HG02870 (cell line): ENCODE results near the gene PCGF5.
"Not testable (repeated sequence)": the region's sequence is repeated elsewhere in the genome, so short reads cannot be mapped to it uniquely, and the experiment has no call there.

ENCODE experiments used
- ATAC-seq: cut with Tn5 transposase; IDR thresholded peaks from one replicate; pipeline ENCODE4 v1.9.1; 2021; ENCODE audit warnings: mild to moderate bottlenecking, moderate library complexity; ENCODE audit not compliant: unreplicated experiment

PCGF5 gene

DNA sequence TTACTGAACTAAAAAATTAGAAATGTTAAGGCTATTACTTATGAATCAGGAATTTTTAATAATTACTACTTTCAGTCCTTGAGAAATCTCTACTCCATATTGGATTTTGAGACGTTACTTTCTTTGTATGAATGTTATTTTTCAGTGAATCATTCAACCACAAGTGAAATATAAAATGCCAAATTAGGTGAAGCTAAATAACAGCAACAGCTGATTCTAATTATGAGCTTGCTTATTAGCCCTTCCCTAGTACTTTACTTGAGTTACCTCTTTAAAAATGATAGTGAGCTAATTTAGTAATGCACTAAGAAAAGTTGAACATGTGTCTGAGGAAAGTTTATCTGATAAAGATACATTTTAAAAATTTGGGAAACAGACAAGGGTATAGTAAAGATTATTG, 51.4 kb downstream of the PCGF5 start:
- no peak for ATAC-seq

DNA sequence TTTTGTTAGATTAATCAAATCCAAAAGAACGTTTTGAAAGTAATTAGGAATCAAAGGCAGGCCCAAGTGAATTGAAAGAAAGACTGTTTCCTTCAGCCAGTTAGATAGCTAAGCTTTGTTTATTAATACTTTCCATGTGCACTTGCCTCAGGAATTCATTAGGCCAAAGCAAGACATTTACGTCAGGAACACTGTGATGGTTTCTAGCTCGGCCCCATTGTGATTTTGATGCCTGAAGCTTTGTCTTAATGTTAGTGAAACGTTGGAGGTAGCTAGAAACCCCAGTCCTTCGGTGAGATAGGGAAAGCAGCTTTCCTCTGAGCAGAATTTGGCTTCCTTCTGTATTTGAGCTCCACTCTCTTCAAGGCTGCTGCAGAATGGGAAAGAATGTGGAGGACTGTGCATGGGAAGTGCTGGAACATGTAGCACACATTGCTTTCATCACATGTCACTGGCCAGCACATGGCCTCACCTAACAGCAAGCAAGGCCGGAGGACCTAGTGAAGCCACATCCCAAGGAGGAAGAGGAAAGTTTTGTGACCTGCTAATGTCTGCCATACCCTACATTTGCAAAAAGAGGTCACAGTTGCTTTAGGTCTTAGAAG, 64.1 kb downstream of the PCGF5 start:
- ATAC-seq: no peak

DNA sequence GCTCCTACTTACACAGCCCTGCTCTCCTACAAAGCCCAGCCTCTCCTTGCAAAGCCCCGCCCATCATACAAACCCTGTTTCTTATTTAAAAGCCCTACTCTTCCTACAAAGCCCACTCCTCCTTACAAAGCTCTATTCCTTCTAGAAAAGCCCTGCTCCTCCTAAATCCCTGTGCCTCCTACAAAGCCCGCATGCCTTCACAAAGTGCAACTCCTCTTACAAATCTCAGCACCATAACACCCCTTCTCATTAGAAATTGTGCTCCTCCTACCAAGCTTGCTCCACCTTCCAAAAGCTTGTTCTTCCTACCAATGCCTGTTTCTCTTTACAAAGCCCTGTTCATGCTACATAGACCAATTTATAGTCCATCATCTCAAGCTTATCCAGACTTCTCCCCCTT, 66.1 kb downstream of the PCGF5 start:
- no peak for ATAC-seq

DNA sequence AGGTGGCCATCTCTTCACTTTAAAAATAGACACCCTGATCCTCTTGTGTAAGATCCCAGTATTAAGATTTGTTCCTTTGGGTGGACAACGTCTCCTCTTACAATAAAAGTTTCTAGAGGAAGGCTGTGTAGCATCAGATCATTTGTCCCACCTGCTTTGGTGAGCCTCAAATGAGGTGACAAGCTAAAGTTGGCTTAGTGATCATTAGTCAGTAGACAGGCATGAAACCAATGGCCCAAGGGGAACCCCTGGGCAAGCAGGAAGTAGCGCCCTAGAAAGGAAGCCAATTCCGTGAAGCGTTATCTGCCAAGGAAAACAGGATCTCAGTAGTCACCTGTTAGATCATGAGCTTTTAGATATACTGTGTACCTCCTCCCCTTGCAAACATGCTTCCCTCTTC, 66.8 kb downstream of the PCGF5 start:
- no peak for ATAC-seq

DNA sequence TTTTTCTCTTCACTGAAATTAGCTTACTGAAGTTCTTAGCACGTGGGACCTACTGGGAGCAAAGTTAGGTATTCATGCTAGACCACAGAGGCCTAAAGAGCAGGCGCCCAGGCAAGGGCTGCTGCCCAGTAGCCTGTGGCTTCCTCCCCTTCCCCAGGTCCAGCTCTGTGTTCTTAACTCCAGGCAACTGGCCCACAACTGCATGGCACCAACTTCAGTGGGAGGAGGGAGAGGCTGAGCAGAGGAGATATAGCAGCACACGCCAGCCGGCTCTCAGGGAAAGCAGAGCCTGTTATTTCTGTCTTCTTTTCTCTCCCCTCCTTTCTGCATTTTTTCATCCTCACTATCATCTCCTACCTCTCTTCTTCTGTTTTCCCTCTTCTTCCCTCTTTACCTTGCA, 67.4 kb downstream of the PCGF5 start:
- no peak for ATAC-seq

DNA sequence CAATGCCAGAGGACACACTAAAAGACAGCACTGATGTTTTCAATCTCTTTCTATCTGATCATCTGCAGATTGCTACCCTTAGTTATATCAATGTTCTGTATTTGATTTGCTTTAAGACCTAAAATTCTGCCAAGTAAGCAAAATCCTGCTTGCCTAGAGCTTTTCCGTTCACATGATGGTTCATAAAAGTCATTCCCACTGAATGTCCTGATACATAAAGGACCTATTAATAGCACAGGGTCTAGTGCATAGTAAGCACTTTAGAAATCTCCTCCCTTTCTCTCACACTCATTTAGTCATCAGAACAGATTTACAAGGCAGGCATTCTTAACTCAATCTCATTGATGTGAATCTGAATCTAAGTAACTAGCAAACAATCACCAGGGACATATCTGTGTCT, 68.8 kb downstream of the PCGF5 start:
- ATAC-seq: no peak

DNA sequence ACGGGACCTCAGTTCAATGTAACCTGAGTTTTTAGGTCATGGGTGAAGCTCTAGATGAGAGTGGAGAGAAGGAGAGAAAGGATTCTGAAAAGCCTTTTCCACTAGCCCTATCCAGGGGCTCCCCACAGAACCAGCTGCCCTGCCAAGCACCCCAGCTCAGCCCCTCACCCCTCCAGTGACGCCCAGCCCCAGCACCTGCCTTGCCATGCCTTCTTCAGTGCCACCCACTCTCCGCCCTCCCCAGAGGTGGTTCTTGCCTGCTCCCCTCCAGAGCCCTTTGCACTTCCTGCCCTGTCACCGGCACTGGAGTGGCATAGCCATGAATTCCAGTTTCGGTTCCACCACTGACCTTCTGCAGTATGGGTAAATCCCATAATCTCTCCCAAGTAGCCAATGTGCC, 70.1 kb downstream of the PCGF5 start:
- no peak for ATAC-seq

DNA sequence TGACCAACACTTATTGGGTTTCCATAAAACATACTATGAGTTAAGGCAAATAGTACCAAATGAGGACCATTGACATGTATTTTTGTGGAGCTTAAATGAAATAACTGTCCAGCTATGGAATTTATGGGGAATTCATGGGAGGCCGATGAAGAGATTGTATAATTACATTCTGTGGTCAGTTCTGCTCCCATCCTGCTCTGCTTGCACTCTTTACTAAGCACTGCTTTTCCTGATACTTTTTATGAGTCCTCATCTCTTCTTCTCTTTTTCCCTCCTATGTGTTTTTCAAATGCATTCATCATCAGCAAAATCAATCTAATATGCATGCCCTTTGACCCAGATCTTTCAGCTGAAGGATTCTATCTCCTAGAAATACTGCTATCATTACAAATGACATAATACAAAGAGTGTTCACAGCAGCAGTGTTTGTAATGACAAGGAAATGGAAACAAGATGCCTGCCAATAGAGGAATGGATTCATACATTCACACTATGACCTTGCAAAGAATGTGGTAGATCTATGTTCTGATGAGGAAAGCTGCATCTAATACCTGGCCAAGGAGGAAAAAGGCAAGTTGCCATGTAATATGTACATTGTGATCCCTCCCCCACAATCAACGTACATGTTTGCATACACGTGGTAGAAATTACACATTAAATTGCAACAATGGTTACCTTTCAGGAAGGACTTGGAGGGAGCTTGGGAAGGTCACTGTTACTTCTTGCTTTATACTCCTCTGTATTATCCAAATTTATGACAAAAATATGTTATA, 73.9 kb downstream of the PCGF5 start:
- no peak for ATAC-seq

DNA sequence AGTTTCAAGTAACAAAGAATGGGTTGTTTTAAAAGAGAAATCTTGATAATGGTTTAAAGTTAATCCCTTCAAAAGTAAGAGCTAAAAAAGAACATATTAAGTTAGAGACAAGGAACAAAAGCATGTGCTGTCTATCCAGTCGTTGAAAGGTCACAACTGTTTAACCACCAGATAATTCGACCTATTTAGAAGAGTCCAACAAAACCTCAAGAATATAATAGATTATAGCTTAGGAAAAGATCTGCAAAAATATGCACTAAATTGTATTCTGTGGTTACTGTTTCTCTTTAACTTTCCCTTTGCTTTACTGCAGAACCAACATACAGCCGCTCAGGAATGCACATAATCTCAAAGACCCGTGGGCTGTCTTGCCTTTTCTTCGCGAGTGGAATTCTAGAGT, 74.9 kb downstream of the PCGF5 start:
- ATAC-seq: no peak

DNA sequence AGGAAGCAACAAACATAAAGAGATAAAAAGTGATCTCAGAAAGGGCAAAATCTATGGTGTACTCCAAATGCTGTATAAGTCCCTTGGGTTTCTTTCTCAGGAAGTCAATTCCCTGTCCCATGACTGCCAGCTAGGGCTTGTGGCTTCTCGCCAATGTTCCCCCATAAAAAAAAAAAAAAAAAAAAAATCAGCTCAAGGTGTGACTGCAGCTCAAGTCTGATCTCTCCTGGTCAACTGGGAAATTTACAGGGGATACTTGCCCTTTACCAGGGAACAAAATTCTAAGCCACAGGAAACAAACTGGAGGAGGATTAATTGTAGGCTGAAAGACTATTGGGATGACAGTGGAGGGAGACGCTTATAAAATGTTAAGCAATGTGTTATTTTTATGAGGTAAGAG, 76.0 kb downstream of the PCGF5 start:
- no peak for ATAC-seq

DNA sequence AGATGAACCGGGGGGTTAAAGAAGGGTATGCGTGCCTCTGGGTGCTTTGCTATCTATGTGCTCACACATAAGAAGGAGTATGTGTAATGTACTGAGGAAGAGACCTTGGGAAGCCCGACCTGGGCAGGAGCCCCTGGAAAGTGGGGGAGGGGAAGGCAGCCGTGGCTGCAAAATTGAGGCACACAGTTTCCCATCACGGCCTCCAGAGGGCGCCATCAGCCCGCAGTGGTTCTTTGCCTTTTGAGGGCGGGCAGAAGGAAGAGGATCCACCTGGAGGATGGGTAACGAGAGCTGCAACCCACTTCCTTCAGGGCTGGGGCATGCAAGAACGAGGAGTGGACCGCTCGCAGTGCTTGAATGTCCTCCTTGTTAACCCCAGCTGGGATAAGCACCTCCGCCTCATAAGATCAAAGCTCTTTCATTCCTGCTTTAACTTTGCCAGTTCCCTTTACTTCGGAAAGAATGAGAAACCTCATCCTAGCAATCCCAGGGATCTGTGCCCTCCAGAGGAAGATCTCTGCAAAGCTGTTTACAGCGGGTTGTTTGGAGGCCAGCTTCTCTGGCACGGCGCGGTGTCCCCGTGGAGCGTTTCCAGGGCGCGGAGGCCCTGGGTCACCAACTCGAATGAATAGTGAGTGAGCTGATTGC, 77.9 kb downstream of the PCGF5 start:
- ATAC-seq: peak; percentile 77

DNA sequence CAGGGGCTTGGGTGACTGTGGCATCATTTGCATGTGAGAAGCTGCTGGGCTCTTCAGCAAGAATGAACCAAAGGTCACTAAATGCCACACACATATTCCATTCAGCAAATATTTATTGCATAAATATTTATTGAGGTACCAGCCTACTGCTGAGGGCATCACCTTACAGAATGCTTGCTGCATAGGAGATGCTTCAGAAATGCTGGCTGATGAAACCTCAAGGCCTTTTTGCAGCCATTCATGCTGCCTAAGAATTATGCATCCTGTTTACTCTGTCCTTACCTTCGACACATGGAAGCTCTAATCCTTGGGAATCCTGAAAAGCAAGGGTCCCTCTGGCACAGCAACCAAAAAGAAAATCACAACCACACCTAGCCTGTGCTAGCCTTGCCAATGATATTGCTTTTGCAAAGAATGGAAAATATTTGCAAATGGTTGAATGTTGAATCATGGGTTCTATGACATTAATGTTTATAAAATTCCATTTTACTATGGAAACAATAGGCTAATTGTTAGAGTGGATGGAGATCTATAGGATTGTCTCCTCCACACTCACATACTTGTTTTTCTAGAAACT, 79.6 kb downstream of the PCGF5 start:
- no peak for ATAC-seq

DNA sequence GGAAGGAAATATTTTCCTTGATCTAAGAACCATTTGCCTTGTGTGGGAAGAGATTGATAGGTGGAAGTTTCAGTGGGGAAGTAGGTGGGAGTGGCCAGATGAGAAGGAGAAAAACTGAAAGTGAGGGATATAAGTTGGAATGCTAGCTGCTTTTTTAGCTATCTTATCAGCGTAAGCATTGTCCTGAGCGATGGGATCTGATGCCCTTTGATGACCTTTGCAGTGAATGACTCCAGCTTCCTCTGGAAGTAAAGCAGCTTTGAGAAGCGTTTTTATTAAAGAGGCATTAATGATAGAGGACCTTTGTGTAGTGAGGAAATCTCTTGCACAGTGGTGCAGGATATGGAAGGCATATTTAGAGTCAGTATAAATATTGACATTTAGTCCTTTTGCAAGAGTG, 82.5 kb downstream of the PCGF5 start:
- ATAC-seq: not testable (repeated sequence)

DNA sequence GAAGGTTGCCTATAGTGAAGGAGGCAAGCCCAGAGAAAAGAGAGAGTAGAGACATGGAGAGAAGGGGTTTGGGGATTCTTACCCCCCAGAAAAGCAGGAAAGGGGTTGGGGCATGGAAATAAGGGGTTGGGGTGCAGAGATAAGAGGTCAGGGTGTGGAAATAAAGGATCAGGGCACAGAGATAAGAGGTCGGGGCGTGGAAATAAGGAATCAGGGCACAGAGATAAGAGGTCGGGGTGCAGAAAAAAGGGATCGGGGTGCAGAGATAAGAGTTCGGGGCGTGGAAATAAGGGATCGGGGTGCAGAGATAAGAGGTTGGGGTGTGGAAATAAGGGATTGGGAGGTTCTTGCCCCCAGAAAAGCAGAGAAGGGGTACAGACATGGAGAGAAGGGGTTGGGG, 85.5 kb downstream of the PCGF5 start:
- not testable (repeated sequence) for ATAC-seq

DNA sequence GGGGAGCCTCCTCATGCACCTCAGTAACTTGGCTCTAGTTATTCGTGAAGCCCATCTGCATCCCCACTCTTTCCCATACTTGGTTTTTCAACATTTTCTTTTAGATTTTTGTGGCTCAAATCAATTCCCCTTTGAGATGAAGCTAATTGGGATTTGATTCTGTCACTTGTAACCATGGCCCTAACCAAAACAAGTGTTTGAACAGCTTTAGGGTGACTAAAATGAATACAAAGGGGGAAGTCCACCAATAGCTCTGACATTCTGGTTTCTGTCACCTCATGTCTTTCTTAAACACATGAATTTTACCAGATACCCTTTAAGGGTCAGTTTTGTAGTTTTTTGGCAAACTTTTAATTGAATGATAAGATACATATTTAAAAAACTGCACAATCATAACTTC, 87.0 kb downstream of the PCGF5 start:
- ATAC-seq: peak; percentile 75

DNA sequence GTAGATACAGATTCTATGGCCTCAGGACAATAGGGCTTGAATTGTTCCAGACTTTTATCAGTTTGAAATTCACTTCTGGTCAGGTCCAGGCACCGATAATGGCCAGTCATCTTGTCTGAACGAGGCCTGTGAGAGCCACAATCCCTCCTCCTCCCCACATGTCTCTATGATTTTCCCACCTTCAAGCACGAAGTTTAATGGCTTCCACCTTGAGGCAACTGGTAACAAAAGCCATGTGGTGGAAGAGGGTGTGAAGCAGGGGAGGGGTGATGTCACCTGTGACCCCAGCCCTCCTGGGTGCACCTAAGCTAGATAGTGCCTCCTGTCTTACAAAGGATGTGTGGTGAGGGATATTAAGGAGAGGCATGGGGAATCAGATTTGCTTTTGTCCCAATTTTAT, 89.2 kb downstream of the PCGF5 start:
- ATAC-seq: no peak

DNA sequence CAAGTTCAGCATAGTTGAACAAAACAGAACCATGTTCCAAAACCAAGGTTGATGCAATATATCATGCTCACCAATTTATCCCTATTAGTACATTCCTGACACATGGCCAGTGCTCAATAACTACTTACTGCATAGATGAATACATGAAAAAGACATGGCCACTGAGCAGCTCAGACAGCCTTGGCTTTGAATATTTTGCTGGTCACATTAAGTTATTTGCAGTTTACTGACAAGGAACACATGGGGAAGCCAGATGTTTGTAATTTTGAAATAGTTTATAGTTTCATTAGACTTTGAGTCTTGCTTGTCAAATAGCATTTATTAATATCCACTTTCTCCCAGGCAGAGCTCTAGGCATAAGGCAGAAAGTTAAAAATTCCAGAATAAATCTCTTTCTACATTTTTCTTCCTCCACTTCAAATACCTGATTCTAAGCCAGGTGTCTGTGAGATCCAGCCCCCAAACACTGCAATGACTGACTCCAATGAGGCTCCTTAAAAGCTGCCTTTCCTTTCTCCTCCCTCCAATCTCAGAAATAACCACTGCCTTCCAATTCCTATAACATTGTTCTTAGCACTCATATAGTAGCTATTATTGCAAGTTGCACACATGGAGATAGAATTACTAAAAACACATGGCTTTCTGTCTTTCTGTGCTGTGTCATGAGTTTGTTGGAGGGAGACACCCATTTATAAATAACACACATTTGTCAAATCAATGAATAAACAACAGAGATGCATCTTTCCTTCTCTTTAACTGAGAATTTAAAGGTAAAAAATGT, 91.3 kb downstream of the PCGF5 start:
- ATAC-seq: no peak

DNA sequence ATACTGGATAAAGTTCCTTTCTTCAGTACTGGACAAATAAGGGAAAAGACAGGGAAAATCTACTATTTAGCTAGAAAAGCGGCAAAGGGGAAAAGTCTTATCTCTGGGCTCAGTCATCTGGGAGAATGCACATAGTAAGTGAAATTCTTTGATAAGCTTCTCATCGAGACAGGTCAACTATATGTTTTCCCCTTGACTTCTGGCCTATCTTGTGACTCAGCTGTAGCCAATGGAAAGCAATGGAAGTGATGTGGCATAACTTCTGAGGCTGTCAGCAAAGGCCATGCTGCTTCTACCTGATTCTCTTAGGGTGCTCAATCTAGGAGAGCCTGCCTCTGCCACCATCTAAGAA, 91.9 kb downstream of the PCGF5 start:
- ATAC-seq: no peak

DNA sequence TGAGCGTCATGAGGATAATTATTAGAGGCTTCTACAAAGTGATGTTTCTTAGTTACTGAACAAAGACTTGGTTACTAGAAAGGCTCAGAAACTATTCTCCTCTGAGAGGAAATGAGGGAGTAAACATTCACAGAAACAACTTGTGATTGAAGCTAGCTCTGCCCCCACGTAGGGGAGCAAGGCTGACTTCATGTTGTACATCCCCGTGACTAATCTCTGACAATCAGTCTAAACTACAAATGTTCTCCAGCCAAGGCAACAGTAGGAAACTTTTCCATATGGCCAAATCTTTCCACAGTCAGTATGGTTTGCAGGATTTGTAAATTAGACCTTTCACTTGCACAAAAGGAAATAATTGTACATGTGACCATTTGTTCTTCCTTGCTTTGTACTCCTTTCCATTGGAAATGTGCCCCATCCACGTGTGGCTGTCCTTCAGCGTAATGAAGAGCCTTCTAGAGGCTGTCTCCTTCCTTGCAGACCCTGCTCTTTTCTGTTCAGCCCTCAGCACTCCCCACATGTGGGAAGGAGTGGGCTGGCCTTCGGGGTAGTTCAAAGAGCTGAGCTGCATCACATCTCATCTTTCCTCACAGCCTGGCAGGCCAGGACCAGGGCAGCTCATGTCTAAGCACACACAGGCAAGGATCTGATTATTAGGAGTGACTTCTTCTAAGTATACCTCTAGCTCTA, 93.5 kb downstream of the PCGF5 start:
- no peak for ATAC-seq

DNA sequence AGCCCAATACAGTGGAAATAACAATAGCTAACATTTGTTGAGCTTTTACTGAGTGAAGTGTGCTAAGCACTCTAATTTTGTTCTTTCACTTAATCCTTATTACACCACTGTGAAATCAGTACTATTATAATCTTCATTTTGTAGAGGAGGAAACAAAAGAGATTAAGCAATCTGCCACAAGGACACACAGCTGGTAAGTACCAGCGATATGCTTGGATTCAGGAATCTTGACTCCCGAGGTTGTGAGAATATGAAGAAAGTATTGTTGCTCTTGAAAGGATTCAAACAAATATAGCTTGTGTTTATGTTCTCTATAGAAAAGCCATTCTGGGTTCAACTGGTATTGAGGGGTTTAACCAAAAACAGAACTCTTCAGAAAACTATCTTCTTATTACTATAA, 96.0 kb downstream of the PCGF5 start:
- ATAC-seq: no peak

DNA sequence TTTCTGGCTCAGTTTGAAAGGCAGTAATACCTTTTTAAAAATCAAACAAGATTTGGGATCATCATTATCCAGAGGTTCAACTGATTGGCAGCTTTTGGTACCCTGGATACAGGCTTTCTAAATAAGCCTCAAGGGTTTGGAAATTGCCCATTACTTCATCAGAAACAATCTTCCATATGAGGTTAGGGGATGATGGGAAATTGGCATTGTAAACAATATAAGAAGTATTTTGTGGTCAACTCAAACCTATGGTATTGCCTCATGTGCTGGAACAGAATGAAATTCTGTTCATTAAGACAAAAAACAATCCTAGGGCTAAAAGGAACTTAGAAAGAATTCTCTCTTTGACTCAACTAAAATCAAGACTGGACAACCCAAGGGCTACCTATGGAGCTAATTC, 97.1 kb downstream of the PCGF5 start:
- no peak for ATAC-seq
